Inflammatory macrophage treated with lipopolysaccharide for 1 hour (primary cell): Measurements from ENCODE around the gene RHBDF1.

Experiments
- DNase-seq, 2 donors: peaks; one replicate each; pipeline ENCODE4 v3.0.0-alpha.2; 2020 to 2022

The RHBDF1 gene

GRCh38 chr16:92431-93339 lies 20.3 kb upstream of the RHBDF1 start:
- DNase-seq: no peak

- DNase-seq: no peak
These were observed 19.1 kb upstream of the RHBDF1 start for GRCh38 chr16:91484-91883.

DNA sequence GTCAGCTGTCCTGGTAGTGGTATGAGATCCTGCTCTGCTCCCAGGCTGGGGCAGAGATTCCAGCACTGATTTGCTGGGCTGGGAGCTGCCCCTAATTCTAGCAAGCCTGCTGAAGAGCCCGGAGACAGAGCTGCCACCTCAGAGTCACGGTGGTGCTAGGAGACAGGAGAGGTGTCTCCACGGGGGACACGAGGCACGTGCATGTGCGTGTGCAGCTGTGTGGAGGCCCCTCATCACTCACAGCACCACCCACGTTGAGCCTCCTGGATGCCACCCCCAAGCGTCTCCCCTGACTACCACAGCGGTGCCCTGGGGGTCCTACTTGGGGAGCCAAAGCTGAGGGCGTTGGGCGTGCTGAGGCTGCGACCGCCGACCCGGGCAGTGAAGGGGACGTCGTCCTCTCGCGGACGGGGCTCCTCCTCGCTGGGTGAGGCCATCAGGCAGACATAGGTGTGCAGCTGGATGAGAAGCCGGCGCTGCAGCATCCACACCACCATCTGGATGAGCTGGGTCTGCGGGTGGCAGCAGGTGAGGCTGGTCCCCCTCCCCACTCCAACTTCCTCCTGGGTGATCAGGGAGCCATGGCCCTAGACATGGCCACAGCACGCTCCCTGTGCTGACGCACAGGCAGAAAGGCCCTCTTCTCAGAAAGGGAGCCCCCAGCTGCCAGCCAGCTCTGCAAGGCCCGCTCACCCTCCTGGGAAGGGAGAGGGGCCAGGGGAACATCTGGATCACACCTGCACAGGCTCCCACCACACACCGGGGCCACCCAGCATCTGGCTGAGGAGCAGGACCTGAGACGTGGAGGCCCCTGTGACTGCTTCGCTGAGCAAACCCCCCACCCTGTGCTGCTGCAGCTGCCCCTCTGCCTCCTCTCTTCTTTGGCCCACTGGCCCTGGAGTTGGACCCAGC lies 17.2 kb upstream of the RHBDF1 start:
- no peak for DNase-seq

DNA sequence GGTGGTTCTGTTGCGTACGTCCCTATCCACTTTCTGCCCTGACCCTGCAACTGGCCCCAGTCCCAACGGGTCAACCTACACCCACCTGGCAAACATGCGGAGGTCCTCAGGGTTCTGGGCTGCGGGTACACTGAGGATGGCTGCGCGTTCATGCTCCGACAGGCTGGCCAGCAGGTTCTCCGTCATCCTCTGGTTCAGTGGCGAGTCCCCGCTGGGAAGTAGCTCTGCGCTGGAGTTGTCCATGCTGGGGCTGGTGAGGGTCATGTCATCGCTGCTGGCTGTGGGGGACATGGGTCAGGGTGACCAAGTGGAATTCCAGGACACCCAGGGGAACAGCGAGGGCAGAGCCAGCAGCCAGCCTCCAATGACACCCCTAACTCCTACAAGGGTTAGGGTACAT lies 16.2 kb upstream of the RHBDF1 start:
- DNase-seq: no peak

DNA sequence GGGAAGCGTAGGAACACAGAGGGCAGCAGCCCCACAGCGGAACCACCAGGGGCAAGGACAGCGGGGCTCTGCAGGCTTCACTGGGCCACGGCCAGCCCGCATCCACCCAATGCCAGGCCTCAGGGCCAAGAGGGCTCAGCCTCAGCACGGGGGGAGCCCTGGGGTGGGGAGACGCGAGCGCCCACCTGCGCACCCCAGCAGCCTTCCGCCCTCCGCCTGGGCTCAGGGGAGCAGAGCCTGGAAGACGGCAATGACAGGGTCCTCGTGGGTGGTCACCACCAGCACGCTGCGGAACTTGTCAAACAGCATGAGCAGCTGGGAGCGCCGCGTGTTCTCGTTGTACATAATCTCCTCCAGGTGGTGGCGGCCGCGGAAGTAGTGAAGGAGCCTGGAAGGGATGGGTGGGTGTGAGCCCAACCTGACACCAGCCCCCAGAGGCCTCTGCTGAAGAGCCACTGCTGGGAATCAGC lies 14.1 kb upstream of the RHBDF1 start:
- DNase-seq: no peak

- no peak for DNase-seq
These were observed 13.4 kb upstream of the RHBDF1 start for GRCh38 chr16:85865-86264.

- no peak for DNase-seq
These were observed 13.0 kb upstream of the RHBDF1 start for GRCh38 chr16:85407-85782.

GRCh38 chr16:84718-85406 lies 12.4 kb upstream of the RHBDF1 start:
- DNase-seq: peak; percentile 58 to 76

DNA sequence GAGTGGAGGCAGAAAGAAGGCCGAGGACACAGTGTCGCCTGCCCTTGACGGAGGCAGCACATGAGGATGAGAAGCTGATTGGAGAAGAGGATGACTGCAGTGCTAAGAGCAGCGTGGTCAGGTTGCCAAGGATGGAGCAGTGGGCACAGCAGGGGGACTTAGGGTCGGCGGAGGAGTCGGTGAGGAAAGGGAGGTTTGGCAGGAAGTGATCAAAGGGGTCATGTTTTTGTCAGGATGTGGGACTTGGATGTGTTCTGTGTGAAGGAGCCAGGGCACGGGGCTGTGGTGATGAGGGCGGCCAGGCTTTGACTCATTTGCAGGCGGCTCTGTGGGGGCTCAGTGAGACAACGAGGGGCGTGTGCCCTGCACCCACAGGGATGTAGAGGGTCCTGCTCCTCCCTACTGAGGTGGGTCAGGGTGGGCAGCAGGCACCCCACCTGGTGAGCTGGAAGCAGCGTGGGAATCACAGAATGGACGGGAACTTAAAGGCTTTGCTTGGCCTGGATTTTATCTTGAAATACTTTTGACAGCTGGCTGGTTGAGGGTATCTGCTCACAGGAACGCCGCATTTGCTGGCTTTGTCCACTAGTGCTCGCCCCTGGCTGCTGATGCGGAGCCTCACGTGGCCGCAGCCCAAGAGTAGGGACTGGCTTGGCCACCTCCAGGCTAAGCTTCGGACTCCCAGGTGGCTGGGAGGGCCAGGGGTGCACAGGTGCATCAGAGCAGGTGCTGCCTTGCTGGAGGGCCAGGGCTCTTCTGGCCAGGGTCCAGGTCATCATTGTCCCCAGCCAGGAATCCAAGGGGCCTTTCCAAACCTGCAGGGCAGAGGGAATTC lies 11.6 kb upstream of the RHBDF1 start:
- no peak for DNase-seq

DNA sequence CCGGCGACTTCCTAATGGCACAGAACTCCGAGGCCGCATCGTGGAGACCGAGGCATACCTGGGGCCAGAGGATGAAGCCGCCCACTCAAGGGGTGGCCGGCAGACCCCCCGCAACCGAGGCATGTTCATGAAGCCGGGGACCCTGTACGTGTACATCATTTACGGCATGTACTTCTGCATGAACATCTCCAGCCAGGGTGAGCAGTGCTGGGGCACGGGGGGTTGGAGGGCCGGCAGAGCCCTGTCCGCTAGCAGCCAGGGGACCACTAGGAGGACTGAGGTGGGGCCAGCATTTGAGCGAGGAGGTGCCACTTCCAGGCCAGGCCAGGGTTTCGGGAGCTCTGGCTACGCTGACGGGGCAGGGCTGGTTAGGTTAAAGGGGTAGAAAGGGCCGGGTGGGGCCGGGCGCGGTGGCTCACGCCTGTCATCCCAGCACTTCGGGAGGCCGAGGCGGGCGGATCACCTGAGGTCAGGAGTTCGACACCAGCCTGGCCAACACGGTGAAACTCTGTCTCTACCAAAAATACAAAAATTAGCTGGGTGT lies 10.7 kb upstream of the RHBDF1 start:
- no peak for DNase-seq

GRCh38 chr16:79151-80054 lies 7.0 kb upstream of the RHBDF1 start:
- DNase-seq: peak in 1 of 2 donors; percentile 45

DNA sequence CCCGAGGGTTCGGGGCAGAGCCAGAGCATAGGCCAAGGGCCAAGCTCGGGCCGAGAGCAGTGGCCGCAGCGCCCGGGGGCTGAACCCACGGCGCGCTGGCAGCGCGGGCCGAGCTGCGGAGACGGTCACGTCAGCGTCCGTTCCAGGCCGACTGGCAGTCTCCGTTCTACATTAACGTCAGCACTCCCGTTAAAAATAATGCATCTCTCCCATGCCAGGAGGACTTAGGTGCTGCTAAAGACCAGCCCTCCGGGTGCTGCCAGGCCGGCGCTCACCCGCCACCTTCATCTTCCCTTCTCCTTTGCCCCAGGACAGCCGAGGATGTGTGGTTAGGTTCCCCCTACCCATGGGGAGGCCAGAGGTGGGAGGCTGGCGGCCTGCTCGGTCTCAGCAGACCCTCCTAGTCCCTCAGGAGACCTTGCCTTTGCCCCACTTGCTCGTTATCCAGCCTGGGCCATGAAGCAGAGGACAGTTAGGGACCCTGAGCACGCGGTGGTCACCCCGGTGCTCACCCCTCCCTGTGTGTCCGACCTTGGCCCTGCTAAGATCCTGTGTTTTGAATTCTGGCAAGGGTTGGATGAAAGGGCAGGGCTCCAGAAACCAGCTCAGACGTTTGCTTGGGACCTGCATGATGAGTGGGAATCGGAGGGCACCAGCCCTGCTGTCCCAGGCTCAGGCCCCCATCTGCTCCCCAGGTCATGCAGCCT lies 6.2 kb upstream of the RHBDF1 start:
- DNase-seq: no peak

DNA sequence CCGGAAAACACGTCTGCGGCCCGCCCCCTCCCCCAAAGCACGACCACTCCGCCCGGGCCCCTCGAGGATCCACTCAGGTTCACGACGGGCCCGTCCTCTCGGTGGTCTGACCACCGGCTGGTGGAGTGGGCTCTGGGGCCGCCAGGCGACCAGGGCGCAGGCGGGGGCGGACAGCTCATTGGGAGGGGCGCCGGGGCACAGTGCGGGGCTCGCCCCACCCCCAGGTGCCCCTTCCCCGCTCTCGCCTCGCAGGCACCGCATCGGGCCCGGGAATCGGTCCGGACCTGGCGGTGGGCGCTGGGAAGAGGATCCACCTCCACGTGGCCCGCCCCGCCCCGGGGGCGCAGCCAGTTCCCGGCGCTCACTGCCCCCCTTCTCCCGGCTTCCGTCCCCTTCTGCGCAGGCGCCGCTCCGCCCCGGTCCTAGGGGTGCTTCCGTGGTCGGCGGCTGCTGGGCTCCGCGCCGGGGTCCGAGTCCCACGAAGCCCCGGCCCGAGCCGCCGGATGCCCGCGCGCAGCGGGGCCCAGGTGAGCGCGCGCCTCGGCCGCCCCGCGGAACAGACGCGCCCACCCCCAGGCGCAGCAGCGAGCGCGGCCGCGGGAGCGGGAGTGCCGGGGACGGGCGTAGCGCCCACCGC lies 5.5 kb upstream of the RHBDF1 start, which contains the start of gene MPG:
TSS of gene MPG (plus strand) at position 419 of the 637 bp plus-strand sequence. CDS start at position 504, 85 bp downstream.
- DNase-seq: peak; percentile 64 to 87

DNA sequence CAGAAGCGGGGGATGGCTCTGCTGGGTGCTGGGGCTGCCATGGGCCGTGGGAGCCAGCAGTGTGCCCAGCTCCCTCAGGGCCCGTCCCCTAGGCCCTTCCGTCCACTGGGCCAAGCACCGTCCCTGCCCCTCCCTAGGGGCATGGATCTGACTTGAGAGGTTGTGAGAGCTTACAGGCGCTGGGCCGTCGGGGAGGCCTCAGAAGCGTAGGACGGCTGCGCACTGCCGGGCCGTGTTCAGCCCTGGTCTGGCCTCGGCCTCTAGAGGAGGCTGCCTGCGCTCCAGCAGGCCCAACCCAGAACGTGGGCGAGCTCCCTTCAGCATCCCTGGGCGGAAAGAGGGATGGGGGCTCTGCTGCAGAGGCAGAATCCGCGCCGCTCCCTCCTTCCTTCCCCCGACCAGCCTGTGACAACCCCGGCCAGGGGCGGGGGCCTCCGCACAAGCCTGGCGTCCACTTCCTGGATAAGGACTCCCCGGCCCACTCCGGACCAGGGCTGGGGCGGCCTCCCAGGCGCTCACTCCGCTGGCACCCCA lies 4.9 kb upstream of the RHBDF1 start:
- peak in 1 of 2 donors; percentile 34 for DNase-seq

GRCh38 chr16:76535-77272 lies 4.3 kb upstream of the RHBDF1 start:
- DNase-seq: no peak

GRCh38 chr16:75580-76501 lies 3.4 kb upstream of the RHBDF1 start:
- DNase-seq: peak; percentile 58 to 60

GRCh38 chr16:74747-75334 lies 2.4 kb upstream of the RHBDF1 start:
- no peak for DNase-seq
